Stromal cell of bone marrow (primary cell): Measurements from ENCODE around the gene ZNF618.
A peak's percentile ranks its signal among the peaks of the same experiment; 100 is the strongest.

Experiments
- DNase-seq: peaks from one replicate; pipeline ENCODE4 v3.0.0-alpha.2; 2012; ENCODE audit warnings: low read depth

The ZNF618 gene

DNA sequence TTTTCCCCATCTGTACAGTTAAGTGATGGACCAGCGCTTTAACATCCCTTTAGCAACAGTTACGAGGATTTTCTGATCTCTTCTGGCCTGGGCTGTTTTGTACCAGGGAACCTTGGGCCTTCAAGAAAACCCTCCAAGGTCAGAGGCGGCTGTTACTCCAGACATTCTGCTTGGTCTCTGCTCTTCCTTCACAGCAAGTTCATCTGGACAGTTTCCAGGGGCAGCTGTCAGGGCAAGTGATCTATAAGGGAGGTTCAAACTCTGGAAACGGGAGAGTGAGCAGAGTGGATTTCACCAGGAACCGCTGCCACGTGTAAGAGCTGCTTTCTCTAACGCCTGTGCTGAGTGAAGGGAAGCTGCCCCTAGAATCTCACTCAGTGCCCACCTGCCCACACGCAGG is 36.7 kb downstream of the ZNF618 start:
- DNase-seq, result no peak

DNA sequence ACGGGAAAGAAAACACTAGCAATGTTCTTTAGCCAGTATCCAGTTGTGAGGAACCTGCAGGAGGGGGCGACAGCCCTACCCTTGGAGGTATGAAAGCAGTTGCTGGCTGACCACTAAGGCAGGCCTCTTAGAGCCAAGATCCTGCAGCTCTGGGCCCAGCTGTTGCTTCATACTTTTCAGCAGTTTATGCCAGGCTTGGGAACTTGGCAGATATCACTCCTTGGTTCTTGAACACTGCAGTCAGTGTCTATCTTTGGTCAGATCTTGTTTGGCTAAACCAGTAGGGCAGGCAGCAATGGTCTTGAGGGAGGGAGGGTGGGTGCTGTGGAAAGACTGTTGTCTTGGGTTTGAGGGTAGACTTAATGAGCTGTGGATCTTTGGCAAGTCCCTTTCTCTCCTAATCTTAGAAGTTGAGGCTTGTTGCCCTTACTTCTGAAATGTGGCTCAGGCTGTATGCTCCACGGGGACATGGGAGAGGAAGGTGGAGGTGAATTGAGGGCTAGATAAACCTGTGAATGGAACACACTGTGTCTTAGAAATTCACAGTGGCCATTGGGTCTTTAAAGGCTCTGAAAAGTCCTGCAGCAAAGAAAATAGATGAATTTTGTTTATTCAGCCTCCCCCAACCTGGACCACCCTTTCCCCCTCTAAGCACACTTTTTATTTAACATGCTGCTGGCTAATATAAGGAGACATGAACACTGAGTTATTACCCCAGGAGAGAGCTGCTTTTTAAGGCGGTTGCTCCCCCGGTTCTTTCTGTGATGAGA is 37.5 kb downstream of the ZNF618 start:
- no peak for DNase-seq

DNA sequence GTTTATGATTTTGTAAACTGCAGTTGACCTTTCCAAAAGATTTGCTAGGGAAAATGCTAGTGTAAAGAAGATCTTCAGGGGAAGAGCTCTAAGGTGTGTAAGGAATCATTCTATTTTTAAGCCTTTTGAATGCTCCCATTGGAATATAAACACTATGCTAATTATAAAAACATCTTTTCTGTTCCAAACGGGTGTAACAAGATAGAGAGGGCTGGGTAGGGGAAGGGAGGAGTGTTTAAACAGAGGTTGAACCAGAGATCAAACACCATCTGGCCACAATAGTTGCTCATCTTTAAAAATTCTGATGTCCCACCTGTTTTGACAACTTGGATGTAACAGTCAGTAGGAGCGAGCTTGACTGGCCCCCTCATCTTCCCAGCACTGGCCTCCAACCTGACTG is 38.4 kb downstream of the ZNF618 start:
- no peak for DNase-seq

DNA sequence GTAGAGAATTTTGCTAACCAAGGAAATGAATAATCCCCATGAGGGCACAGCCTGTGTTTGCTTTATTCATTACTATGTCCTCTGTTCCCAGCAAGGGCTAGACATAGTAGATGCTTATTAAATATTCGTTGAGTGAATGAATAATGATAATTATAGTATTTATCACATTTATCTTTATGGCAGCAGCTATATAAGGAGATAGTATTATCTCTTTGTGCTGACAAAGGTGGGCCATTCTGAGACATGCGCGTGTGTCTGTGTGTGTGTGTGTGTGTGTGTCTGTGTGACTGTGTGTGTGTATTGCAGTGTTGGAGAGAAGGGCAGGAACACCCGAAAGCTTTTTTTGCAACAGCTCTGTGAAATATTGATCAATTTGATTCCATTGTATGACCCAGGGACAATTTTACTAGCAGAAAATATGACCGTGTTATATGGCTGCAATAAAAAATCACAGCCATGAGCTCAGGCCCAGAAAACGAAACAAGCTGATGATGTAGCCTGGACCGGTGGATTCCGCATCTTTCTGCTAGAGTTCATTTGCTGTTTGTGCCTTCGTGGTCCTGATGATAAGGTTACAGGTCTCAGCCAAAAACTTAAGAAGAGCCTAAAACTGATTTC is 39.8 kb downstream of the ZNF618 start:
- DNase-seq, result no peak

- no peak for DNase-seq
Observed at GRCh38 chr9:113916931-113917330, 40.8 kb downstream of the ZNF618 start.

DNA sequence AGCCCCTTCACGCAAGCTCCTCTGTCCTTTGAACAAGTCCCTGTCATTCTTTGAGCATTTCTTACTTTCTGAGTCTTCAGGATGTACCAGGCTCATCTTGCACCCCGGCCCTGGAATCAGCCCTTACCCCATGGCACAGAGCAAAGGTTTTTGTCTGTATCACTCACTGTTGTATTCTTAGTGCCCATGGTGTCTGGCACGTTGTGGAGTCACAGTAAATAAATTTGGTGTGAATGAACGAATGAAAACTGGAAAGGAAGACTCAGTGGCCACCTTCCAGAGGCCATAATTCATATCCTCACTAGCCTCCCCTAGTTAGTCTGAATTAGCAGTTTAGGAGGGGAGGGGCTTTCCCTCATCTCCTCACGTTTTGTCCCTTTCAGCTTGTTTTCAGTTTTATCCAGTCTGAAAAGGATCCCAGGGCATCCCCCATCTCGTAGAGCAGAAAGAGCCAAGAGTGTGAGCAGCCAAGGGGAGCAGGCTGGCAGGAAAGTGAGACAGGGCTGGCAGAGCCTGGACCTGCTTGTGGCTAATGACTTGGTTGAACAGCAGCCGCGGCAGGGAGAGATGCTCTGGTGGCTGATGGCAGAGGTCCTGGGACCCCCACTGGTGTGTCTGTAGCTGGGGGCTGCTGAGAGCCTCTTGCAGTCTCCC is 42.7 kb downstream of the ZNF618 start:
- no peak for DNase-seq

- DNase-seq, result no peak
Observed at GRCh38 chr9:113919382-113919781, 43.3 kb downstream of the ZNF618 start.

- no peak for DNase-seq
Observed at GRCh38 chr9:113919871-113920270, 43.8 kb downstream of the ZNF618 start.

DNA sequence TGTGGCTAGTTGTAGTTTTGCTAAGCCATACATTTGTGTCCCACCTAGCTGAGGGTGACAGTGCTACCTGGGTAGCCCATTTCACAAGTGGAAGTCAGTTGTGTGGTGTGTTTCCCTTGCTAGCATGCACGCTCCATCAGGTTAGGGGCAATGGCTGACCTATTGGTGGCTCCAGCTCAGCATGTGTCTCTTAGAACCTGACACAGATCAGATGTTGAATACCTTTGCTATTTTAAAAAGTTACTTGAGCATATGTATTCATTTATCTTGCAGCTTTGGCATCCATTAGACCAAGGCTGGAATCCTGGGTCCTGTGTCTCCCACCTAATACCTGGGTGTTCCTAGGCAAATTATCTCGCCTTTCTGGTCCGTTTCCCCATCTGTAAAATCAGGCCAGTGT is 44.8 kb downstream of the ZNF618 start:
- DNase-seq, result no peak

DNA sequence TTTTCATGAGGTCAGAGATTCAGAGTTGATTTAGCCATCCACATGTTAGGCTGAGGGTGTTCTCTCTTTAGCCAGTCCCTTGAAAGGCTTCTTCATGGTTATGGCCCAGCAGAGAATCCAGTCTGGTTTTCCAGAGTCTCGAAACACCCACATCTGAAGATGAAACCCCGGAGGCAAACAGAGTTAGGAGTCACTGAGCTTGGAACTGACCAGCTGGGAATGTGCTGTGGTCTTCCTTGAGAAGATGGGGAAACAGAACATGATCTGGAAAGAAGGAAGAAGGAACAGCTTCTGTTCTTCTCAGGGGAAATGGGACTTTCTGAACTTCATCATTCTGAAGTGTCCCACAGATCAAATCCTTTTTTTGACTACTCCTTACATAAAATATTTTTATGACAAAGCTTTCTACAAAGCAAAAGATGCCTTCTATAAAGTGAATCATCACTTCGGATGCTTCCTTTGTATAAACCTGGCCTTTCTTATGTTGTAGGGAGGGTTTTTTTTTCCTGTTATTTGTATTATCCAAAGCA is 45.4 kb downstream of the ZNF618 start:
- no peak for DNase-seq

DNA sequence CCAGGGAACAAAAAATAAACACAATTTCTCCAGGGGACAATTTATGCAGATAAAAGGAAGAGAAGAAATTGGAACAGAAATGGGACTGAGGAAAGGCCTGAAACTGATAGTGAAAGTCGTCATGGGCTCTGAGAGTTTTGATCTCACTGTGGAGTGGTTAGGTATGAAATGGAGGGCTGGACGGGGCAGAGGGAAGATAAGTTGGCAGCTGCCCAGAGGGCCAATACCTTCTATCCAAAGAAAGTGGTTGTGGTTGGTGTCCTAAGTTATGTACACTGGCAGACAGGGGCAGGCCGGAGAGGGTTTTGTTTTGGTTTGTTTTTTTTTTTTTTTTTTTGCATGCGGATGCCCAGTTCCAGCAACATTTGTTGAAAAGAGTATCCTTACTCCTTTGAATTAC is 46.1 kb downstream of the ZNF618 start:
- no peak for DNase-seq

DNA sequence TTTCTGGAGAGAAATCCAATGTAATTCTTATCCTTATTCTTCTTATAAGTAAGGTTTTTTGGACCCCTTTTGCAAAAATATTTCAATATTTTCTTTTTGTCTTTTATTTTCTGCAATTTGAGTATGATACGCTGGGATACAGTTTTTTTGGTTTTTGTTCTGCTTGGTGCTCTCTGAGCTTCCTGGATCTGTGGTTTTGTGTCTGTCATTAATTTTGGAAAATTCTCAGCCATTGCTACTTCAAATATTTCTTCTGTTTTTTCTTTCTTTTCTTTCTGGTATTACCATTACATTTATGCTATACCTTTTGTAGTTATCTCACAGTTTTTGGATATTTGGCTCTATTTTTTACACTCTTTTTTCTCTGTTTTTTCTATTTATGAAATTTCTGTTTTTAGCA is 50.1 kb downstream of the ZNF618 start:
- DNase-seq, result no peak

- no peak for DNase-seq
Observed at GRCh38 chr9:113927277-113927676, 51.2 kb downstream of the ZNF618 start.

- no peak for DNase-seq
Observed at GRCh38 chr9:113928269-113928668, 52.2 kb downstream of the ZNF618 start.

DNA sequence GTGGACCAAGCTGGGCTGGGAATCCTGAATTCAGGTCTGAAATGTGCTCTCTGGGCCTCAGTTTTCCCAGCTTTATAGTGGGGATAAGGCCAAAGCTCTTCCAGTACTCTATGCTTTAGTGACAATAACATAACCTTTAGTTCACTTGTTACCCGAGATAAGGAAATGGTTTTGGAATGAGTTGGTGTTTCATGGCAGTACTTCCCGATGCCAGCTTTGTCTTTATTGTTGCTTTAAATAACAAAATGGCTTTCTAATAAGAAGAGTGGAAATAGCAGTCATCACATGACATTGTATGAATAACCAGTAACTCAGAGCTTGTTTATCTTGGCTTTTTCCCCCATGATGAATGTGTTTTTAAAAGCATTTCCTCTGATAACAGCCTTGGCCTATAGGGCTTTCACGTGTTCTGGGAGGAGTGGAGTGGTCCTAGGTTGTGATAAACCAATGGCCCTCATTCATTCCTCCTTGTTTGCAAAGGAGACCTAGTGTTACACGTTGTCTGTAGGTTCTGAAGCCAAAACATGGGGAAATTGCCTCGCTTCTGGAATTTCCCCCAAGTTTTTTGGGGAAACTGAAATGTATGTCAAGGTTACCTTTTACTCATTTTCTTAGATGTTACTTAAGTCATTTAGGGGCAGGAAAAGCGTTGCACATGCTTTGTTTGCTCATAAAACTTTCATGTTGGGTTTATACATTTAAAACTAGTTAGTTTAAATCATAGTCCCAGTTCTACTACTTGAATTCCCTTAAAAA is 53.7 kb downstream of the ZNF618 start:
- DNase-seq, result peak; percentile 73

DNA sequence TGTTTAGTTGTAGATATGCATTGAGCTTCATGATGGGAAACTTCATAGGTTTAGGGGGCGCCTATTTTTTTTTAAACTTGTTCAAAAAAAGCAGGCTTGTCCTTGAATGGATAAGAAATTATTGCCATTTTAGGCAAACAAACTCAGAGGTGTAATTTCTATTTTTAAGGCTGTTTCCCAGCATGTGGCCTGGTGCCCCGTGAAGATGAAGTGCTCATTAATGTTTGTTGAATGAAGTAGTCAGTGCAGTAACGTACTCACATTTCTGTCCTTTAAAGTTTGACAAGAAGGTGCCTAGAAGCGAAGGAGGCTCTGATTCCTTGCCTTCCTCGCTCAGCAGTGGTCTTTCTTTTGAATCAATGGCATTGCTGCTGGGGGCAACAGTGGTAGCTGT is 54.3 kb downstream of the ZNF618 start:
- DNase-seq, result no peak

DNA sequence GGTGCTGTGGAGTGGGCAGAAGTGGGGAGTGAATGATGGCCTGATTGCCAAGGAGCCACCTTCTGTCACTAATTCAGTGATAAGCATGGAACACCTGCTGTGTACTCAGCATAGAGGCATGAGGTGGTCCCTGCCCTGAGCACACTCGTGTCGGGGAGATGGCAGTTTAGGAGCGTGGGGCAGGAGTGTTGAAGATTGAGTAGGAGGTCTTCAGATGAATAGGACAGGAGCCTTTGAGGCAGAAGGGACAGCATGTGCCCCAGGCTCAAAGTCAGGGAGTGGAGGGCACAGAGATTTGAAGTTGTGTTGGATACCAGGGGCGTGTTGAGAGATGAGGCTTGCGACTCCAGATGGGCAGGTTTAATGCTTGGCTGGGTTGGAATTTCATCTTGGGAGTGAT is 55.0 kb downstream of the ZNF618 start:
- DNase-seq, result no peak

DNA sequence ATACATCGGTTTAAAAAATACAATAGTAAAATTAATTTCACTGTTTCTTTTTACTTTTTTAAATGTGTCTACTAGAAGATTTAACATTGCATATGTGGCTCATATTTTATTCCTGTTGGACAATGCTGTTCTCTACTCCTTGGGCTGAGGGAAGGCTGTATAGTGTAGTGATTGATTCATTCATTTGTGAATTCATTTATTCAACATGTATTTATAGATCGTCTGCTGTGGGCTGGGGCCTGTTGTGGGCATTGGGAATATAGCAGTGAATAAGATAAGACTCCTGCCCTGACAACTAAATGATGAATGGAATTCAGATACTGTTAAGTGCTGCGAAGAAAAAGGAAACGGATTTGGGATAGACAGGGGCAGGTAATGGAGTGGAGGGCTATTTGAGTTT is 55.7 kb downstream of the ZNF618 start:
- no peak for DNase-seq

- DNase-seq, result peak; percentile 67
Observed at GRCh38 chr9:113932906-113933584, 56.9 kb downstream of the ZNF618 start.

- no peak for DNase-seq
Observed at GRCh38 chr9:113933671-113934070, 57.6 kb downstream of the ZNF618 start.

GRCh38 chr9:113934167-113934828 is 58.2 kb downstream of the ZNF618 start:
- DNase-seq, result no peak
